Right lobe of liver (tissue), 6 donors: Measurements from ENCODE around the gene UBA1. TPM values are rescaled to one million over a fixed set of nuclear protein-coding genes. Genes with fewer than 3 reads are reported as not detected.

ENCODE experiments used
- ATAC-seq, 4 donors: fragments of 200-7000 bp; cut with Tn5 transposase; one replicate each; pipeline ENCODE4 v1.9.1; 2020; ENCODE audit warnings: mild to moderate bottlenecking in 4 of 4, moderate library complexity in 4 of 4
- DNase-seq, 3 donors: peaks; one replicate each; pipeline ENCODE4 v3.0.0-alpha.2; 2020
- H3K27ac ChIP-seq, 3 donors: fragments of 200-600 bp; one replicate each; pipeline ENCODE4 v1.8.0; 2022
- H3K27me3 ChIP-seq, 2 donors: fragments of 200-600 bp; one replicate each; pipeline ENCODE4 v1.8.0; 2022
- H3K36me3 ChIP-seq, 4 donors: fragments of 200-600 bp; sonication (generic) in 1 of 4; one replicate each; pipeline versions ENCODE4 v1.5.1 to v1.8.0; 2017 to 2022; ENCODE audit warnings: control low read depth in 1 of 4
- H3K4me1 ChIP-seq, 4 donors: fragments of 200-600 bp; sonication (generic) in 1 of 4; one replicate each; pipeline versions ENCODE4 v1.5.1 to v1.8.0; 2017 to 2022; ENCODE audit warnings: control low read depth in 1 of 4
- H3K4me3 ChIP-seq, 3 donors: fragments of 200-600 bp; one replicate each; pipeline ENCODE4 v1.8.0; 2022
- H3K9me3 ChIP-seq, 4 donors: fragments of 200-600 bp; sonication (generic) in 1 of 4; one replicate each; pipeline versions ENCODE4 v1.5.1 to v1.8.0; 2017 to 2022; ENCODE audit warnings: control low read depth in 1 of 4
- POLR2A ChIP-seq: fragments of 450-650 bp; IDR thresholded peaks from one replicate; pipeline ENCODE4 v1.6.1; 2017; ENCODE audit warnings: antibody characterized with exemption, mild to moderate bottlenecking
- WGBS: methylation state at CpG from one replicate; pipeline ENCODE4 v1.1.6; 2018; ENCODE audit warnings: low coverage, low lambda C conversion rate; ENCODE audit not compliant: insufficient coverage; ENCODE audit errors: missing lambda C conversion rate; 5-methylcytosine and 5-hydroxymethylcytosine counted together
- intact Hi-C, 2 donors: fragments of 100-400 bp; cut with DNase I; formaldehyde crosslinking; loops; one replicate each; pipeline versions ENCODE4 v1.11.2 to v1.14.1; 2022
- total RNA-seq, 6 experiments: library from RNA; depleted of rRNA in 2 of 6; stranded (reverse); fragments of >200 nt in 2 of 6; fragmentation: NEBNext Ultra II Directional in 3 of 6; extraction: Animal tissue kit (Norgen Biotek cat#: 25700) in 3 of 6; gene quantifications; one replicate each; pipeline versions ENCODE4 v1.1.0 to v1.2.4, GENCODE V29; 2016 to 2023
- TF ChIP-seq, protein P1 (sequence below), 4 donors: fragments of 200-600 bp in 3 of 4; fragments of 450-650 bp in 1 of 4; IDR thresholded peaks; one replicate each; pipeline versions ENCODE4 v1.5.1 to v1.8.0; 2016 to 2022; ENCODE audit warnings: antibody characterized with exemption in 4 of 4, mild to moderate bottlenecking in 2 of 4
- donor health status: DM: no; HTN: yes; CAD: no.
- donor health status: DM: no; HTN: no; CAD: no.
- donor health status: DM: no; HTN: no; CAD: no.
- donor health status: DM: no; HTN: yes; CAD: no.
- donor health status: DM: no; HTN: yes; CAD: no.

Gene UBA1
- total RNA-seq, 6 experiments from 2014 or later: 85.1 to 120 (median 107) TPM

DNA sequence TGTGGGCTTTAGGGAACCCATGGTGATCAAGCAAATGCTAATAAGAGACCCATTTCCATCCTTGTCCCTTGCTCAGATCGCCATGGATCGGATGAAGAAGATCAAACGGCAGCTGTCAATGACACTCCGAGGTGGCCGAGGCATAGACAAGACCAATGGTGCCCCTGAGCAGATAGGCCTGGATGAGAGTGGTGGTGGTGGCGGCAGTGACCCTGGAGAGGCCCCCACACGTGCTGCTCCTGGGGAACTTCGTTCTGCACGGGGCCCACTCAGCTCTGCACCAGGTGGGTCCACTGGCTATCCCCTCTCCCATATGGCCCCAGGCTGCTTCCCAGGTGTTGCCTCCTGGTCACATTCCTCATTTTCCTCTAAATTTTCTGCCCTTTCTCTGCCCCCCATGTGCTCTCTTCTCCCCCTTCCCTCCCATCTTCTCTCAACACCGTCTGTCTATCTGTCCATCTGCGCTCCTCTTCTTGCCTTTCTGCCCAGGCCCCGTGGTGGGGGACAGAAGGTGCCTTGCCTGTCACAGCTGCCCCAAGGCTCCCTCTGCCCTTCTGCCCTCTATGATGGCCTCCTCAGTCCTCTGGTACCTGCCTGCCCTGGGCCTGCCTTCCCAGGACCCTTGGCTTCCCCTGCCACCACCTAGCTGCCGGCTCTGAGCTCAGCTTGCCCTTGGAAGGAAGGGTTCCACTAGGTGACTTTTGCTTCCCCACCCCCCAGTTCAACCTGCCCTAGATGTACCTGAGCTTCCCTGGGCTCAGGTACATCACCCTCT, 30.0 kb downstream of the UBA1 start:
- peaks cover 0 to 41% (median 10%) of the 10 kb centered on the region in 4 donors for H3K36me3 ChIP-seq

DNA sequence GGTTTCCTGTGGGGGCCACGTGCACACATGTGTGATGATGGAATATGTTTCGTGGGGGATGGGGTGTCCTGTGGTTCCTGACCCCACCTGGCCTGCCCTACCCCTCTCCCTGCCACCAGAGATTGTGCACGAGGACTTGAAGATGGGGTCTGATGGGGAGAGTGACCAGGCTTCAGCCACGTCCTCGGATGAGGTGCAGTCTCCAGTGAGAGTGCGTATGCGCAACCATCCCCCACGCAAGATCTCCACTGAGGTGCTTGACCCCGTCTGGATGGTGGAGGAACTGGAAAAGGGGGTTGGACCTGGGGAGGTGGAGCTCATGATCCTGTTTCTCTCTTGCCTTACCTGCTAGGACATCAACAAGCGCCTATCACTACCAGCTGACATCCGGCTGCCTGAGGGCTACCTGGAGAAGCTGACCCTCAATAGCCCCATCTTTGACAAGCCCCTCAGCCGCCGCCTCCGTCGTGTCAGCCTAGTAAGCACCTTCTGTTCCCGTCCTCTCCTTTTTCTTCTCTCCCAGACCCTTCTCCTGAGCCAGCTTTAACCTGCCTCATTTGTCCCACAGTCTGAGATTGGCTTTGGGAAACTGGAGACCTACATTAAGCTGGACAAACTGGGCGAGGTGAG, 30.8 kb downstream of the UBA1 start:
- Histone ChIP-seq H3K27ac (no peak overlapping the region), H3K9me3 (no peaks in the 10 kb centered on the region), H3K4me1 (peaks cover 0 to 8% (median 0%) of the 10 kb centered on the region in 4 donors), H3K36me3 (peaks cover 0 to 44% (median 10%) of the 10 kb centered on the region in 4 donors), H3K4me3 (no peak overlapping the region), H3K27me3 (no peaks in the 10 kb centered on the region)
- DNase-seq (peak in 1 of 3 donors; percentile 33), ATAC-seq (no peak)
- no peak for TF ChIP-seq POLR2A
- TF ChIP-seq, protein P1, sequence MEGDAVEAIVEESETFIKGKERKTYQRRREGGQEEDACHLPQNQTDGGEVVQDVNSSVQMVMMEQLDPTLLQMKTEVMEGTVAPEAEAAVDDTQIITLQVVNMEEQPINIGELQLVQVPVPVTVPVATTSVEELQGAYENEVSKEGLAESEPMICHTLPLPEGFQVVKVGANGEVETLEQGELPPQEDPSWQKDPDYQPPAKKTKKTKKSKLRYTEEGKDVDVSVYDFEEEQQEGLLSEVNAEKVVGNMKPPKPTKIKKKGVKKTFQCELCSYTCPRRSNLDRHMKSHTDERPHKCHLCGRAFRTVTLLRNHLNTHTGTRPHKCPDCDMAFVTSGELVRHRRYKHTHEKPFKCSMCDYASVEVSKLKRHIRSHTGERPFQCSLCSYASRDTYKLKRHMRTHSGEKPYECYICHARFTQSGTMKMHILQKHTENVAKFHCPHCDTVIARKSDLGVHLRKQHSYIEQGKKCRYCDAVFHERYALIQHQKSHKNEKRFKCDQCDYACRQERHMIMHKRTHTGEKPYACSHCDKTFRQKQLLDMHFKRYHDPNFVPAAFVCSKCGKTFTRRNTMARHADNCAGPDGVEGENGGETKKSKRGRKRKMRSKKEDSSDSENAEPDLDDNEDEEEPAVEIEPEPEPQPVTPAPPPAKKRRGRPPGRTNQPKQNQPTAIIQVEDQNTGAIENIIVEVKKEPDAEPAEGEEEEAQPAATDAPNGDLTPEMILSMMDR (IDR thresholded peaks at IDR 0.05): no peak
- 83% methylated on average over 4 of the region's 17 CpGs for WGBS
- intact Hi-C loops: no loop called here

More for the DNA sequence above, 30.0 kb downstream of the UBA1 start:
- ATAC-seq (no peak), DNase-seq (peak in 1 of 3 donors; percentile 35)
- Histone ChIP-seq H3K4me1 (peaks cover 0 to 8% (median 0%) of the 10 kb centered on the region in 4 donors), H3K27me3 (no peaks in the 10 kb centered on the region), H3K4me3 (no peak overlapping the region), H3K9me3 (no peaks in the 10 kb centered on the region), H3K27ac (no peak overlapping the region)
- 87% methylated on average over 5 of the region's 13 CpGs for WGBS
- intact Hi-C loops: no loop called here
- no peak for TF ChIP-seq POLR2A

DNA sequence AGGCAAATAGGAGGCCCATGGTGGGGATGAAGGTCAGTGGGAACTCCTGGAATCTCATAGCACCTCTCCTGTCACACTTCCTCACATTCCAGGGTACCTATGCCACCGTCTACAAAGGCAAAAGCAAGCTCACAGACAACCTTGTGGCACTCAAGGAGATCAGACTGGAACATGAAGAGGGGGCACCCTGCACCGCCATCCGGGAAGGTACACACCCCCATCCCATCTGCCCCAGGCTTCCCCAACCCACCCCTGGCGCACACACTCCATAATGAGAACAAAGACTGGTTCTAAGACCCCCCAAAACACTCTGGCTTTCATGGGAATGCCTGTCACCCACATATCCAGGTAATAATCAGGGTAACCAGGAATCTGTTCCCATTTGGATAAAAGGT, 31.3 kb downstream of the UBA1 start:
- 93% methylated on average over 3 of the region's 4 CpGs for WGBS
- ATAC-seq (no peak), DNase-seq (peak in 1 of 3 donors; percentile 21)
- TF ChIP-seq, protein P1 (IDR thresholded peaks at IDR 0.05): no peak
- TF ChIP-seq POLR2A: no peak
- Histone ChIP-seq H3K27me3 (no peaks in the 10 kb centered on the region), H3K9me3 (no peaks in the 10 kb centered on the region), H3K36me3 (peaks cover 0 to 44% (median 10%) of the 10 kb centered on the region in 4 donors), H3K4me3 (no peak overlapping the region), H3K27ac (no peak overlapping the region), H3K4me1 (peaks cover 0 to 8% (median 0%) of the 10 kb centered on the region in 4 donors)
- intact Hi-C loops: no loop called here

DNA sequence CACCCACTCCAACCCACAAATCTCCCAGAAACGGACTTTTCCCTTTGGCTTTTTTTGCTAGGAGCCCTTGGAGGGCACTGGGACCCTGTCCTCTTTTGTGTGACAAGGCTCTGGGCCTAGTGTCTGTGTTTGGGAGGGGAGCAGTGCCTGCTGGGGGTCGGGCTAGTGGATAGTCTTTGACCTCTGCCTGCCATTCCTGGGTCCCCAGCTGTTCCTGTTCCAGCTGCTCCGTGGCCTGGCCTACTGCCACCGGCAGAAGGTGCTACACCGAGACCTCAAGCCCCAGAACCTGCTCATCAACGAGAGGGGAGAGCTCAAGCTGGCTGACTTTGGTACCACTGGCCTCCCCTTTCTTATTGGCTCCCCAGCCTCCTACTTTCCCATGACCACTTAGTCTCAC, 32.4 kb downstream of the UBA1 start:
- TF ChIP-seq, protein P1 (IDR thresholded peaks at IDR 0.05): no peak
- no peak for TF ChIP-seq POLR2A
- H3K27ac ChIP-seq: no peak overlapping the region
- ATAC-seq (no peak), DNase-seq (peak in 1 of 3 donors; percentile 31)
- intact Hi-C loops: no loop called here
- 80% methylated on average over 2 of the region's 6 CpGs for WGBS
- peaks cover 0 to 44% (median 10%) of the 10 kb centered on the region in 4 donors for H3K36me3 ChIP-seq
- H3K9me3 ChIP-seq: no peaks in the 10 kb centered on the region
- no peaks in the 10 kb centered on the region for H3K27me3 ChIP-seq
- no peak overlapping the region for H3K4me3 ChIP-seq
- no peaks in the 10 kb centered on the region for H3K4me1 ChIP-seq
